ENCODE measurements around the gene ATP5PF. TPM values are rescaled to one million over a fixed set of nuclear protein-coding genes. Genes with fewer than 3 reads are reported as not detected.
A peak's percentile ranks its signal among the peaks of the same experiment; 100 is the strongest.
"Not testable (repeated sequence)": the region's sequence is repeated elsewhere in the genome, so short reads cannot be mapped to it uniquely, and the experiment has no call there.

Gene ATP5PF
- total RNA-seq, 2 donors from 2014 or later: 35.7 to 41.6 TPM

DNA sequence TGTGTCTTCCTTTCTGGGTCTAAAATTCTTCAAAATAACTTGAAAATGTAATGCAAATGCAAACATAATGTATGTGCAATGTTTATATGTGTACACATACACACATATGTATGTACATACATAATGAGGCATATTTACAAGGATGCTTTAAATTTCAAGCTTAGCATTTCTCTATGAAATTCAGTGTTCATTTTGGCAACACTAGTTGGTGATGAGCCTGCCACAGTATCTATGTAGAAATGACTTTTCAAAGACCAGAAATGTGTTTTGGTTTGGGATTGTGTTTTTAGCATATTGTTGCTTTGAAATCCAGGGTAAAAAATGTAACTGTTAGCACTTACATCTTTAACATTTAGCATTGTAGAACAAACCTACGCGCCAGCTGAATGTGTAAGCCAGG is 10.2 kb upstream of the ATP5PF start:
- ATAC-seq (no peak), DNase-seq (no peak)
- Mint-ChIP-seq H3K27ac (no peak overlapping the region), H3K4me3 (no peak overlapping the region), H3K27me3 (no peaks in the 10 kb centered on the region), H3K4me1 (peaks cover 10% of the 10 kb centered on the region), H3K36me3 (ENCODE audit: low read depth) (peaks cover 5% of the 10 kb centered on the region)
- H3K9me3 ChIP-seq (ENCODE audit: control insufficient read depth, low read length, poor library complexity, severe bottlenecking): no peaks in the 10 kb centered on the region

DNA sequence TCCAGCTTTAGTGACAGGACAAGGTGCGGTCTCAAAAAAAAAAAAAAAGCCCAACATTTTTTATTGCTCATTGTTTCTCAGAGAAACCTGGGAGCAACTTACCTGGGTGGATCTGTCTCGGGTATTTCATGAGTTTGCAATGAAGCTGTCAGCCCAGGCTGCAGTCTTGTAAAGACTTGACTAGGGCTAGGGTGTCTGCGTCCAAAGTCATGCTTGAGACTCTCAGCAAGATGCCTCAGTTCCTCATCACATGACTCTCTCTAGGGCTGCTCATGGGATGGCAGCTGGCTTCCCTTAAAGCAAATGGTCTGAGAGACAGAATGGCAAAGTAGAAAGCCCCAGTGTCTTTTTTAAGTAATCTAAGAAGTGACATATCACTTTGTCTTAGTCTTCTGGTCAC is 8.2 kb upstream of the ATP5PF start:
- H3K36me3 Mint-ChIP-seq (ENCODE audit: low read depth): peaks cover 5% of the 10 kb centered on the region
- no peak for DNase-seq
- peaks cover 19% of the 10 kb centered on the region for H3K4me1 Mint-ChIP-seq
- no peaks in the 10 kb centered on the region for H3K9me3 ChIP-seq (ENCODE audit: control insufficient read depth, low read length, poor library complexity, severe bottlenecking)
- H3K4me3 Mint-ChIP-seq: no peak overlapping the region
- no peak for ATAC-seq
- H3K27me3 Mint-ChIP-seq: no peaks in the 10 kb centered on the region
- H3K27ac Mint-ChIP-seq: no peak overlapping the region

DNA sequence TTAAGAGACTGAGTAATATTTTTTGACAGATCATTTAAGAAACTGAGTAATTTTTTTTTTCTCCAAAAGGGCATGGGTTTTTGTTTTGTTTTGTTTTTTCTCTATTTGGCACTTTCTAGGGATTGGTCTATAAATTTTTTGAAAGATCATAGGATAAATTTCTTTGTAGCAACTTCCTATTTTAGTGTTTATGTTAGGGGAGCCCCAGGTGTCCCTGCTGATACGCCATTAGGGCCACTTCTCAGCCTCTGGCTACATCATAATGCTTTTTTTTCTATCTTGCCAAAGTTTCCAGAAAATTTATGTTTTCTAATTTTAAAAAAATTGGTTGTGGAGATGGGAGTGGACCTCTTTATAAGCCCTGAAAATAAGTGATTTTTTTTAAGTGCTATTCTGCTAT is 2.7 kb upstream of the ATP5PF start:
- H3K4me3 Mint-ChIP-seq: no peak overlapping the region
- no peak overlapping the region for H3K27ac Mint-ChIP-seq
- peaks cover 10% of the 10 kb centered on the region for H3K36me3 Mint-ChIP-seq (ENCODE audit: low read depth)
- no peak for DNase-seq
- peaks cover 44% of the 10 kb centered on the region for H3K4me1 Mint-ChIP-seq
- no peak for ATAC-seq
- no peaks in the 10 kb centered on the region for H3K9me3 ChIP-seq (ENCODE audit: control insufficient read depth, low read length, poor library complexity, severe bottlenecking)
- H3K27me3 Mint-ChIP-seq: no peaks in the 10 kb centered on the region

DNA sequence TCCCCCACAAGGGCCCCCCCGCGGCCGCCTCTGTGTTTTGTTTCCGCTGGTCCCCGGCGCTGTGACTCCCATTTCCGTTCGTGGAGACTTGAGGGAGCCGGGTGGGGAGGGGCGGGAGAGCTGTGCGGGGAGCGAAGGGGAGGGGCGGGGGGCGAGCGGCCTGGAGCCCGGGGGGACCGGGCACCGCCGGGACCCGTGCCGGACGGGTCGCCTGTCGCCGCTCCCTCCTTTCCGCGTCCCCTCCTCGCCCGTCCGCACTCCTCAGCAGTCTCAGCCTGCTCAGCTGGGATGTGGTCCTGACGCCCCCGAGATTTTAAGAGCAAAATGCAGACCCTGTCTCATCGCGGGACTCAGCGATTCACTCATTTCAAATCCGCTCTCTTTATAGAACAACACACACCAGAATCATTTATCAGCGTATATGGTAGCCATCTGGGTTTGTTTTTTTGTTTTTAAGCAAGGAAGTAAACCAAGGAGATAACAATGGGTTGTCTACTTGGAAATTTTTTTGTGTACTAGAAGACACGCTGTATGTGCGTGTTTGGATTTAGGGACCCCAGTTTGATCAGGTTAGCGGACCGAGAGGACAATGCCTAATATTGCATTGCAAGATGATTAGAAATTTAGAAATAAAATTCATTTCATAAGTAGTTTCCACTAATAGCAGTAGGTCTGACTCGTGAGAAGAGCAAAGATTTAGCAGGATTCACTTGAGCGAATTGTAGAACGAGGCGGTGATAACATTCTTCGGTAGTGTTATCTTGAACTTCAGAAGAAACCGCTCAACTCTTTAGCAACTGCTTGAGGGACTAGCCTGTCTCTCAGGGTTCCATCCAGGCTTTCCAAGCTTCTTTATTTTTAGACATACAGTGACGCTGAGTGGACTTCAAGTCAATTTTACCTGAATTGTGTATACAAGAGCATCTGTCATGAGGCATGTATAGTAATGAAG is 1.2 kb upstream of the ATP5PF start:
- peak overlapping the region; percentile 99 for H3K27ac Mint-ChIP-seq
- peaks cover 41% of the 10 kb centered on the region for H3K4me1 Mint-ChIP-seq
- H3K4me3 Mint-ChIP-seq: peak overlapping the region; percentile 100
- no peaks in the 10 kb centered on the region for H3K9me3 ChIP-seq (ENCODE audit: control insufficient read depth, low read length, poor library complexity, severe bottlenecking)
- H3K27me3 Mint-ChIP-seq: no peaks in the 10 kb centered on the region
- DNase-seq: no peak
- H3K36me3 Mint-ChIP-seq (ENCODE audit: low read depth): peaks cover 5% of the 10 kb centered on the region
- no peak for ATAC-seq

DNA sequence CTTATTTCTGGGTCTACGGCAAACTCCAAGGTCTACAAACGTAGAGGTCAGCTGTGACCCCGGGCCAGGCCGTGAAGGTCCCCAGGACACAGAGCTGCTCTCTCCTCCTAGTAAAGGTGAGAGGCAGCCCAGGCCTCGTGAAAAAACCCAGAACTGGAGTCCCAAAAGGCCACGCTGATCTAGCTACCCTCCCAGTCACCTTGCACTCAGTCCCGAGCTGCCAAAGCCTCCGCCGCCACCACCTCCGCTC is 125 bp downstream of the ATP5PF start:
- H3K4me1 Mint-ChIP-seq: peaks cover 41% of the 10 kb centered on the region
- H3K27me3 Mint-ChIP-seq: no peaks in the 10 kb centered on the region
- peaks cover 5% of the 10 kb centered on the region for H3K36me3 Mint-ChIP-seq (ENCODE audit: low read depth)
- H3K27ac Mint-ChIP-seq: peak overlapping the region; percentile 99
- H3K9me3 ChIP-seq (ENCODE audit: control insufficient read depth, low read length, poor library complexity, severe bottlenecking): no peaks in the 10 kb centered on the region
- DNase-seq: no peak
- H3K4me3 Mint-ChIP-seq: peak overlapping the region; percentile 100
- no peak for ATAC-seq

DNA sequence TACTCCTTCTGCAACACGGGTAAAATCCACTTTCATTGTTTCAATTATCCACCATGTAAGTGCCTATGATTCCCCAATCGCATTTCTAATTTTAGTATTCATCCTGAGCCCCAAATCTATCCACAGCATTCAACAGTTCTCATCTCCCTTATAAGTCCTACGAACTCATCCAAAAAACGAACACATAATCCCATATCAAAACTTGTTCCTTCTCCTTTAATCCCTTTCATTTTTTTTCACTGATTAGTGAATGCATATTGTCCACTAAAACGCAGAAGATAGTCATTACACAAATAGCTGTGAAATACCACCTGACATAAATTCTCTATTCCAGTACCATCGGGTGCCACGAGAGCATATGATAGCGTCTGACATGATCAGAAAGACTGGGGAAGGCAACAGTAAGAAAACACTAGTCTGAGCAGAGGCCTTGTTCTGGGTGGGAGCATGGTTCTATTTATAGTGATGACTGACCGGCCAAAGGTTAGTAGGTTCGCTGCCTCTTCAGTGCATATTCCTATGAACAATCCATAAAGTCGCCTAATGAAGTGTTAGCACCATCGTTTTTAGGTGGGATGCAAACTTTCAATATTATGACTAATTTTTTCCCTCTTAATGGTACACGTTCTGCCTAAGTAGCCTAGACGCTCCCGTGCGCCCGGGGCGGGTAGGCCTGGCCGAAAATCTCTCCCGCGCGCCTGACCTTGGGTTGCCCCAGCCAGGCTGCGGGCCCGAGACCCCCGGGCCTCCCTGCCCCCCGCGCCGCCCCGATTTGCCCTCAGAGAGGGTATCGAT is 648 bp downstream of the ATP5PF start:
- ATAC-seq (no peak), DNase-seq (no peak)
- Mint-ChIP-seq H3K4me1 (peaks cover 38% of the 10 kb centered on the region), H3K36me3 (ENCODE audit: low read depth) (peaks cover 5% of the 10 kb centered on the region), H3K27me3 (no peaks in the 10 kb centered on the region), H3K4me3 (peak overlapping the region; percentile 100), H3K27ac (peak overlapping the region; percentile 99)
- H3K9me3 ChIP-seq (ENCODE audit: control insufficient read depth, low read length, poor library complexity, severe bottlenecking): no peaks in the 10 kb centered on the region

DNA sequence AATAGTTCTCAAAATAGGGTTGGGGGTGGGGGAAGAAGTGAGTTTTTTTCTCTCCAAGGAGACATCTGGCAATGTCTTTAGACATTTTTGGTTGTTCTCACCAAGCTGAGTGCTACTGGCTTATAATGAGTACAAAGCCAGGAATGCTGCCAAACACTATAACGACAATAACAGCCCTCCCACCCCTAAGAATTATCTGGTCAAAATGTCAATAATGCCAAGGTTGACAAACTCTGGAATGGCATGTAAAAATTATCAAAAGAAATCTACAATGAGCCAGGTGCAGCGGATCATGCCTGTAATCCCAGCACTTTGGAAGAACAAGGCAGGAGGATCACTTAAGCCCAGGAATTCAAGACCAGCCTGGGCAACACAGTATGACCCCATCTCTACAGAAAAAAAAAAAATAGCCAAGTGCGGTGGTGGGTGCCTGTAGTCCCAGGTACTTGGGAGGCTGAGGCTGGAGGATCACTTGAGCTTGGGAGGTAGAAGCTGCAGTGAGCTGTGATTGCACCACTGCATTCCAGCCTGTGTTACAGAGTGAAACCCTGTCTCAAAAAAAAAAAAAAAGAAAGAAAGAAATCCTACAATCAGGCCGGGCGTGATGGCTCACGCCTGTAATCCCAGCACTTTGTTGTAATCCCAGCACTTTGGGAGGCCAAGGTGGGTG is 2.5 kb downstream of the ATP5PF start:
- Mint-ChIP-seq H3K36me3 (ENCODE audit: low read depth) (peaks cover 14% of the 10 kb centered on the region), H3K4me3 (no peak overlapping the region), H3K27ac (no peak overlapping the region), H3K4me1 (peaks cover 34% of the 10 kb centered on the region), H3K27me3 (no peaks in the 10 kb centered on the region)
- ATAC-seq: no peak
- no peak for DNase-seq
- no peaks in the 10 kb centered on the region for H3K9me3 ChIP-seq (ENCODE audit: control insufficient read depth, low read length, poor library complexity, severe bottlenecking)

DNA sequence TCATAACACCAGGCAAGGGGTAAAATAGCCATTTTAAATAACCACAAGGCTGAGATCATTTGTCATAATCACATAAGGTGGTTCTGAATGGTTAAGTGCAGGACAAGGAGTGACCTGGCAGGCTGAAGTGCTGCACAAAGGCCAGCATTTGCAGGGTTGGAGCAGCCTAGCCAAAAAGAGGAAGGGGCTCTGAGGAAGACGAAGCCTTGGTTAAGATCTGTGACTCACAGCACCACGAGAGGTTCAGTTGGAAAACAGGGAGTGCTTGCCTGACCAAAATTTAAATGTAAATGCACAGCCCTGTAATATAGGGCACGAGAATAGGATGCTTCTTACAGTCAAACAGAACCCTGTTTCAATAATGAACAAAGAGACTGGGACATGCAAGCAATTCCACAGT is 12.1 kb downstream of the ATP5PF start:
- DNase-seq: no peak
- Mint-ChIP-seq H3K27me3 (no peaks in the 10 kb centered on the region), H3K4me3 (no peak overlapping the region), H3K36me3 (ENCODE audit: low read depth) (peaks cover 15% of the 10 kb centered on the region), H3K4me1 (peaks cover 12% of the 10 kb centered on the region), H3K27ac (no peak overlapping the region)
- no peak for ATAC-seq
- H3K9me3 ChIP-seq (ENCODE audit: control insufficient read depth, low read length, poor library complexity, severe bottlenecking): no peaks in the 10 kb centered on the region

DNA sequence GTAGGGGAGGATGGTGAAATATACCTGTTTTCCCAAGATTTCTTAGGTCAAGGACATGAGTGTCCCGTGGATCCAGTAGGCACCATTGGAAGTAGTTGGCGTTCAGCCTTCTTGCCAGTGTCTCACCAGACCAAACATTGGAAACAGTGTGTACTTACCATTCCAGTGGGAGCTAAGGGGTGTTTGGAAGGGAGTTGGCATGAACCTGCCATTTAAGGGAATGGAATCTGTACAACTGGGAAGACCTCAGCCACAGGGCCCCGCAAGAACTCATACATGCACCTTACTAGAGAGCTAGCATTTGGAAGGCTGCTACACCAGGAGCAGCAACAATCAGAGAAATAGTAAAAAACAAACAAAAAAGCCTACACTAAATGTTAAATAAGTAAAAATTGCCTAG is 12.7 kb downstream of the ATP5PF start:
- ATAC-seq (no peak), DNase-seq (no peak)
- H3K27ac Mint-ChIP-seq: no peak overlapping the region
- H3K4me3 Mint-ChIP-seq: no peak overlapping the region
- peaks cover 12% of the 10 kb centered on the region for H3K4me1 Mint-ChIP-seq
- peaks cover 15% of the 10 kb centered on the region for H3K36me3 Mint-ChIP-seq (ENCODE audit: low read depth)
- H3K9me3 ChIP-seq (ENCODE audit: control insufficient read depth, low read length, poor library complexity, severe bottlenecking): no peaks in the 10 kb centered on the region
- no peaks in the 10 kb centered on the region for H3K27me3 Mint-ChIP-seq

DNA sequence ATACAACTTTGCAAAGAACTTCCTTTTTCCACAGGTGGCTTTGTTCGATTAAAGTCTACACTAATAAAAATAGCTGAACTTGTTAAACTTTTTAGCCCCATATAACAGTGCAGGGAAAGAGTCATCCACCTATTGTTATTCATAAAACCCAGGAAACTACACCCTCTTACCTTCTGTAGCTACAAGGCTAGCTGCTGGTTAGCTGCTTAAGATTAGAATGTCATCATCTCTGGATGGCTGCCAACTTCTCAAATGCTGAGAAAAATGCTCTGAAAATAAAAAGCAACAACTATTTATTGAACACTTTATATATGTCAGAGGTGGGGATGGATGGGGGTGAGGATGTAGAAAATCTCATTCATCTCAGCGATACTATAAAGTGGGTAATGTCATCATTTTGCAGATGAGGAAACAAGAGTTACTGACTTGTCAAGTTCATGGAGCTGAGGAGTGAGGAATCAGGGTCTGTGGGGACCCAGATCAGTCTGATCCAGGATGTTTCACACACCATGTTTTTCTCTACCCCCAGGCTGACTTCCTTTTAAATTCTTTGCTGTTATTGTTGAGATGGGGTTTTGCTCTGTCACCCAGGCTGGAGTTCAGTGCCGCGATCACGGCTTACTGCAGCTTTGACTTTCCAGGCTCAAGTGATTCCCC is 17.1 kb downstream of the ATP5PF start:
- Mint-ChIP-seq H3K36me3 (ENCODE audit: low read depth) (peaks cover 12% of the 10 kb centered on the region), H3K4me3 (no peak overlapping the region), H3K27ac (no peak overlapping the region), H3K27me3 (no peaks in the 10 kb centered on the region), H3K4me1 (peaks cover 9% of the 10 kb centered on the region)
- DNase-seq (no peak), ATAC-seq (no peak)
- no peaks in the 10 kb centered on the region for H3K9me3 ChIP-seq (ENCODE audit: control insufficient read depth, low read length, poor library complexity, severe bottlenecking)

DNA sequence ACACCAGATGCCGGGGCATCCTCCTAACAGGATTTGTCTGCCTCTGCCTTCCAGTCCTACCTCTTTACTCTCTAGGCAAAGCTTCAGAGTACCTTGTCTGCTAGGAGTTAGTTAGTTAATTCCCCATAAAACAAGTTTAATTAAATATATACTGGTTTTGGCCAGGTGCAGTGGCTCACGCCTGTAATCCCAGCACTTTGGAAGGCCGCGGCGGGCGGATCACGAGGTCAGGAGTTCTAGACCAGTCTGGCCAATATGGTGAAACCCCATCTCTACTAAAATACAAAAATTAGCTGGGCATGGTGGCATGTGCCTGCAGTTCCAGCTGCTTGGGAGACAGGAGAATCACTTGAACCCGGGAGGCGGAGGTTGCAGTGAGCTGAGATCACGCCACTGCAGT is 20.6 kb downstream of the ATP5PF start:
- not testable (repeated sequence) for ATAC-seq; DNase-seq; H3K4me3 Mint-ChIP-seq; H3K27me3 Mint-ChIP-seq; H3K27ac Mint-ChIP-seq; H3K9me3 ChIP-seq (ENCODE audit: control insufficient read depth, low read length, poor library complexity, severe bottlenecking); H3K4me1 Mint-ChIP-seq; H3K36me3 Mint-ChIP-seq (ENCODE audit: low read depth)

DNA sequence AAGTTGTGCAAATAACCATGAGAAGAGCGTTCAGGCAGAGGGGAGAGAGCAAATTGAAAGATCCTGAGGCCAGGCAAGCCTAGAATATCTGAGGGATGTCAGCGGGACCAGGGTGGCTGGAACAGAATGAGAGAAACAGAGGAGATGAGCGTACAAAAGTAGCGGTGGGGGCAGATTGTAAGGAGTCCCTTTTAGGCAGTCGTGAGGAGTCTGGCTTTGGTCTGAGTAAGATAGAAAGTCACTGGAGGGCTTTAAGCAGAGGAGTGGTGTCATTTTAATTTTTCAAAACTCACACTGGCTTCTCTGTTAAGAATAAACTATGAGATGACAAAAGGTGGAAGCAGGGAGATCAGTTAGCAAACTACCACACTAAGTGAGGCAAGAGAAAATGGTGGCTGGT is 24.2 kb downstream of the ATP5PF start:
- H3K4me3 Mint-ChIP-seq: no peak overlapping the region
- no peak for ATAC-seq

DNA sequence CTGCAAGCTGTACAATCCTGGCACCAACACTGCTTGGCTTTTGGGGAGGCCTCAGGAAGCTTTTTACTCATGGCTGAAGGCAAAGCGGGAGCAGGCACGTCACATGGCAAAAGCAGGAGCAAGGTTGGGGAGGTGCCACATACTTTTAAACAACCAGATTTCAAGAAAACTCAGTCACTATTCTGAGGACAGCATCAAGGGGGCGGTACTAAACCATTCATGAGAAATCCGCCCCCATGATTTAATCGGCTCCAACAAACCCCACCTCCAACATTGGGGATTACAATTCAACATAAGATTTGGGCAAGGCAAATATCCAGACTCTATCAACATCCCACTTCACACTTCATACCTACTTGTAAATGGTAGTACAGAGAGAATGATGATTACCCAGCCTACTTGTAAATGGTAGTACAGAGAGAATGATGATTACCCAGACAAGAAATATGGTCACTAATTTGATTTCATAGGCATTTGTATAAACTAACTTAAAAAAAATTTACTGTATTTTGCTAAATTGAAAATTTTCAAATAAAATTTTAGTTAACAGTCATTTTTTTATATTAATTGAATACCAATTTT is 24.9 kb downstream of the ATP5PF start:
- DNase-seq: no peak
- Mint-ChIP-seq H3K4me1 (no peaks in the 10 kb centered on the region), H3K36me3 (ENCODE audit: low read depth) (peaks cover 2% of the 10 kb centered on the region), H3K4me3 (no peak overlapping the region), H3K27ac (peak overlapping the region; percentile 88), H3K27me3 (no peaks in the 10 kb centered on the region)
- no peaks in the 10 kb centered on the region for H3K9me3 ChIP-seq (ENCODE audit: control insufficient read depth, low read length, poor library complexity, severe bottlenecking)
- ATAC-seq: no peak

More for the DNA sequence above, 24.2 kb downstream of the ATP5PF start:
- no peak for DNase-seq
- Mint-ChIP-seq H3K36me3 (ENCODE audit: low read depth) (peaks cover 2% of the 10 kb centered on the region), H3K27me3 (no peaks in the 10 kb centered on the region), H3K27ac (peak overlapping the region; percentile 88), H3K4me1 (no peaks in the 10 kb centered on the region)
- no peaks in the 10 kb centered on the region for H3K9me3 ChIP-seq (ENCODE audit: control insufficient read depth, low read length, poor library complexity, severe bottlenecking)

All from T-helper 17 cell (primary cell).